GM21576 (cell line): ENCODE measurements around the gene DOK4.

ENCODE experiments used
- ATAC-seq: cut with Tn5 transposase; IDR thresholded peaks from one replicate; pipeline ENCODE4 v1.9.1; 2021; ENCODE audit warnings: mild to moderate bottlenecking, moderate library complexity; ENCODE audit not compliant: unreplicated experiment

The DOK4 gene

DNA sequence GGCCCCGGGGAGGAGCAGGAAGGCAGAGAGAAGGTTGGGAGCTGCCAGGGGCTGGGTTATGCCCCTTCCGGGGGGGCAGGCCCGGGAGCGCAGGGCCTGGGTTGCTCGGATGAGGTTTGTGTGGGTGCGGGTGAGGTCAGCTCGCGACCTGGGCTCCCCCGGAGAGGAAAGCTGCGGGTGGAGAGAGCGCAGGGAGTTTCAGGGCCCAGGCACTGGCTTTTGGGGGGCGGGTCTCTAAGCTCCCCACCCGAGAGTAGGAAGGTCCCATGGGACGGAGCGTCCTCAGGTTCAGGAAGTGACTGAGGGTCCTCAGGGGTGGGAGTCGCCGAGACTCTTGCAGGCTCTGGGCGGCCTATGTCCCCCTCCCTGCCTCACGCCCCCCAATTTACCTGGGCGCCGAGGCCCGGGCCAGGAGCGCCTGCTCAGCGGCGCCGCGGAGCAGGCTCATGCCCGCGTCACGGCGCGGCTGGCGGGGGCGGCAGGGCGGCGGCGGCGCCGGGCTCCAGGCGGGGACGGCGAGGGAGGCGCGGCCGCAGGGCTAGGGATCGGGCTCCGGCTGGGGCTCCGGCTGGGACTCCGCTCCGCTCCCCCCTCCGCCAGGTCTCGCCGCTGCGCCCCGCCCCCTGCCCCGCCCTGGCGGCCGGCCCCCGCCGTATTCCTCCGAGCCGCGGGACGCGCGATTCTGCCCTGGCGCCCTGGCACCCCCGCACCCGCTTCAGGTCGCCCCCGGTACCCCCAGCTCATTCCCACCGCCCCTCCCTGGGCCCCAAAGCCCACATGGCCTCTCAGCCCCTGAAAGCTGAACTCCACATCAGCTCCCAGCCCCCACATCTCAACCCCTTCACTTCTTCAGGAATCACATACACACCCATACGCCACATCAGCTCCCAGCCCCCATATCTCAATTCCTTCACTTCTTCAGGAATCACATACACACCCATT lies at the start of gene DOK4:
Gene DOK4 (minus strand): TSS at position 578 of the 942 bp plus-strand sequence. CDS start 6,986 bp downstream, outside the sequence.
- peak; percentile 83 for ATAC-seq

DNA sequence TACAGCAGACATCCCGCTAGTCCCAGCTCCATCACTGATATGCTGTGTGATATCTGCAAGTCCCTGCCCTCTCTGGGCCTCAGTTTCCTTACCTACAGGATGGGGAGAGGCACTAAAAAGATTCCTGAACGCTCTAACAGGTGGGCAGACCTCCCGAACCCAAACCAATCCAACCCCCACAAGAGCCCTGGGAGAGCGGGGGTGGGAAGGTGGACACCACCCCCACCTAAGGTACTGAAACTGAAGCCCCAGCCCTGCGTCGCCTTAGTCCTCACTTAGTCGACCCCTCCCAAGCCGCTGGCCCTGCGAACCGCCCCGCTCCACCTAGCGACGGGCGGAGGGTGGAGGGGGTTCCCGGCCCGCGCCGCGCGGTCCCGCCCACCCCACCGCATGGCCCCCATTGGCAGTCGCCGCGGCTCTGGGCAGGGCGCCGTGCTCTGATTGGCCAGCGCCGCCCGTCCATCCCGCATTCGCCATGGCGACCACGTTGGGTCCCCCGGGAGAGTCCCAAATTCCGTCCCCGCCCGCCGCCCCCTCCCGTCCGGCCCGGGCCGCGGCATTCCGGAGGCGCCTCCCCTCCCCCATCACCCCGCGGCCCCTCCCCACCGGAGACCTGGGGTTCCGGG lies 49.5 kb upstream of the DOK4 start:
- ATAC-seq, result peak; percentile 60

GRCh38 chr16:57534881-57535658 lies 48.8 kb upstream of the DOK4 start:
- no peak for ATAC-seq

GRCh38 chr16:57534337-57534880 lies 48.1 kb upstream of the DOK4 start:
- ATAC-seq, result no peak

- ATAC-seq, result no peak
These were observed 47.4 kb upstream of the DOK4 start for GRCh38 chr16:57533431-57534336.

- ATAC-seq, result no peak
These were observed 46.0 kb upstream of the DOK4 start for GRCh38 chr16:57532266-57532625.

GRCh38 chr16:57531635-57532265 lies 45.5 kb upstream of the DOK4 start:
- ATAC-seq, result no peak

- no peak for ATAC-seq
These were observed 44.9 kb upstream of the DOK4 start for GRCh38 chr16:57531253-57531575.

- no peak for ATAC-seq
These were observed 44.4 kb upstream of the DOK4 start for GRCh38 chr16:57530522-57531252.

DNA sequence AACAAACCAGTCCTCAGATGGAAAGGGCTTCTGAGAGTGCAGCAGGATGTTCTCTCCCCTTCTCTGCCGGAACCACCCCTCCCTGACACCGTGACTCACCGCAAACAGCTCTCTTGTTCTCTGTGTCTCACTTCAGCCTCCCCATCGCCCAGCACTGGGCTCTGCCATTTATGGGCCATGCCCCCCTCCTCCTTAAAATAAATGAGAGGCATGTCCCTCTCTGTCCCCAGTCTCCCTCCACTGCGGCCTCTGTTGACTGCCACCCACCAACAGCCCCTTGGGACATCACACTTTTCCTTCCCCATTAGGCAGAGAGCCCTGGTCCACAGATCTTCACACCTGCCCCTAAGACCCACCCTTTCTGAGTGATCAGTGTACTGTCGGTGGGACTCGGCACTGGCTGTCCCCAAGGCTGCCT lies 43.8 kb upstream of the DOK4 start:
- peak; percentile 71 for ATAC-seq

GRCh38 chr16:57529391-57530103 lies 43.3 kb upstream of the DOK4 start:
- no peak for ATAC-seq

DNA sequence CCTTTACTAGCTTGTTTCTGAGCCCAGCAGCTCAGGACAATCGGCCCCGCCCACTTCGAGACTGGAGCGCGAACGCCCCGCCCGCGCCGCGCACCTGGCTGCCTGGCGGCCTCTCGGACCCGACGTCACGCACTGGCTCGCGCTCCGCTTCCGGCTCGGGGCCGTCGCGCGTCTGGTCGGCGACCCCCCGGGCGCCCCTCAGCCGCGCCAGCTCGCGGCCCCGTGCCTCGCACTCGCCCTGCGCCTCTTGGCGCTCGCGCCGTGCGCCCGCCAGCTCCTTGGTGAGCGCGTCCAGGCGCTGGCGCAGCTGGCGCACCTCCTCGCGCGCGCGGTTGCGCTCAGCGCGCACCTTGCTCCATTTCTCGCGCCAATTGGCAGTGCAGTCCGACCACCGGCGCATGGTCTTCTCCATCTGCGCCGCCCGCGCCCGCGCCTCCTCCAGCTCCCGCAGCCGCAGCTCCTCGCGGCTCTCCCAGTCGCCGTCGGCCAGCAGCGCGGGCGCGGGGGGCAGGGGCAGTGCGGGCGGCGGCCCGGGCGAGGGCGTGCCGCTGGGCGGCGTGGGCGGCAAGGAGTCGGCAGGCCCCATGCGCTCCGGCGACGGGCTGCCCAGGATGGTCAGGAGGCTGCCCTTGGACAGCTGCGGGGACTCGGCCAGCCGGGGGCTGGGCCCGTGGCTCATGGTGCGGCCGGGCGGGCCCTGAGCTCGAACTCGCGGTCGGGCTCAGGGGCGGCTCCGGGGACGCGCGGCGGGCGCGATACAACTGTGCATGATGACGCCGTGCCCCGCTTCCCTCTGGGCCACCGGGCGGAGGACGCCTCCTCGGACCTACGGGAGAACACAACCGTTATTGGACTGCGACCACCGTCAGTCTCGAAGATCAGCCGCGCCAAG lies 42.5 kb upstream of the DOK4 start:
- no peak for ATAC-seq

GRCh38 chr16:57527610-57528360 lies 41.5 kb upstream of the DOK4 start:
- ATAC-seq, result no peak

DNA sequence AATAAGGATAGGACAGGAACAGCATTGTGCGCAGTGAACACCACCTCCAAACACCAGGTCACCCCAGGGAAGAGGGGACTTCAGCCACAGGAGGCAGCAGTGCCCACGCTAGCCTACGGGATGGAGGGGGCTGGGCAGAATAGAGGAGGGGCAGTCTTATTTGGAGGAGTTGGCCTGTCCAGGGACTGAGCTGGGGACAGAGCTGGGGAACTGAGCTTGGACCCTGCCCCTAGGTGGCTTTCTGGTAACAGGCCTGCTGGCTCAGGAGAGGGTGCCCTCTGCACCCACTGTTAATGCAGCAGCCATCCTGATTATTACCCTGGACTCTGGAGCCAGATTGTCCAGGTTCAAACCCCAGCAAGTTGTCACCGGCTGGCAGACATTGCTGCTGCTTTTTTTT lies 40.7 kb upstream of the DOK4 start:
- ATAC-seq, result no peak

DNA sequence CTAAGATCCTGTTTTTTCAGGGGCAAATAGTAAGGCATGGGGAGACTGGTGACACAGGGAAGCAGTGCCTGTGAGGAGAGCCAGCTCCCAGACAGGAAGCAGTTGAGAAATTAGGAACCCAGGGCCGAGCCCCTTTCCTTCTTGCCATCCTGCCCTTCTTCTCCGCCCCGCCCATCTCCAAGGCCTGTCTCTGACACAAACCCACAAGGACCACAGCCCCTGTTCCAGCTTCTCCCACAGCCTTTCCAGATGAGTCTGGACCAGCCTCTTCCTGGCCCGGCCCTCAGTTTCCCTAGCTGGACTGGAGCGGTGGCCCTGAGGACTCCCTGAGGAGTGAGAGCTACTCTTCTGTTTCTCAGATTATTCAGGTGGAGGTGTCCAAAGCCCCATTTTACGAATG lies 40.2 kb upstream of the DOK4 start:
- ATAC-seq, result no peak

- ATAC-seq, result no peak
These were observed 39.5 kb upstream of the DOK4 start for GRCh38 chr16:57525761-57526160.

DNA sequence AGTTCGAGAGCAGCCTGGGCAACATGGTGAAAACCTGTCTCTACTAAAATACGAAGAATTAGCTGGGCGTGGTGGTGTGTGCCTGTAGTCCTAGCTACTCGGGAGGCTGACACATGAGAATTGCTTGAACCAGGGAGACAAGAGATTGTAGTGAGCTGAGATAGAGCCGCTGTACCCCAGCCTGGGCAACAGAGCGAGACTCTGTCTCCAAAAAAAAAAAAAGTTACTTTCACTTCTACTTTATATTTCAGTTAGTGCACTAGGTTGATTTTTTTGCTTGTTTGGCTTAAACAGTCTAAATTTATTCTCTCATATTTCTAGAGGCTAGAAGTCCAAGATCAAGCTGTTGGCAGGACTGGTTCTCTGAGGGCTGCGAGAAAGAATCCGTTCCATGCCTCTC lies 36.7 kb upstream of the DOK4 start:
- no peak for ATAC-seq
